AG10803 (cell line): ENCODE data around the gene CTDP1.
"Not testable (repeated sequence)": the region's sequence is repeated elsewhere in the genome, so short reads cannot be mapped to it uniquely, and the experiment has no call there.

Experiments
- DNase-seq: peaks from one replicate; pipeline ENCODE4 v3.0.0; 2010; ENCODE audit warnings: low read depth
- H3K4me3 ChIP-seq: 2 replicates; pipeline ENCODE4 v1.5.1; 2011; ENCODE audit warnings: mild to moderate bottlenecking, low read length, control low read depth
- CTCF ChIP-seq: conservative IDR thresholded peaks from 2 replicates; pipeline ENCODE4 v1.5.1; 2011; ENCODE audit warnings: mild to moderate bottlenecking, low read length, control low read depth, inconsistent platforms

Gene CTDP1

GRCh38 chr18:79713341-79713740 is 33.7 kb downstream of the CTDP1 start:
- TF ChIP-seq CTCF = no peak
- DNase-seq = no peak
- no peak overlapping the region for H3K4me3 ChIP-seq

GRCh38 chr18:79714531-79715240 is 35.1 kb downstream of the CTDP1 start:
- H3K4me3 ChIP-seq = no peak overlapping the region
- no peak for TF ChIP-seq CTCF
- no peak for DNase-seq

- no peak for DNase-seq
- TF ChIP-seq CTCF = no peak
- H3K4me3 ChIP-seq = no peak overlapping the region
These were observed 35.7 kb downstream of the CTDP1 start for GRCh38 chr18:79715280-79715679.

GRCh38 chr18:79717059-79717458 is 37.5 kb downstream of the CTDP1 start:
- no peak overlapping the region for H3K4me3 ChIP-seq
- DNase-seq = no peak
- TF ChIP-seq CTCF = no peak

GRCh38 chr18:79717555-79718074 is 38.0 kb downstream of the CTDP1 start:
- no peak for TF ChIP-seq CTCF
- DNase-seq = no peak
- no peak overlapping the region for H3K4me3 ChIP-seq

GRCh38 chr18:79718126-79718525 is 38.5 kb downstream of the CTDP1 start:
- no peak overlapping the region for H3K4me3 ChIP-seq
- DNase-seq = no peak
- TF ChIP-seq CTCF = no peak

- H3K4me3 ChIP-seq = no peak overlapping the region
- no peak for TF ChIP-seq CTCF
- no peak for DNase-seq
These were observed 39.4 kb downstream of the CTDP1 start for GRCh38 chr18:79718878-79719477.

- DNase-seq, H3K4me3 ChIP-seq: not testable (repeated sequence)
These were observed 40.1 kb downstream of the CTDP1 start for GRCh38 chr18:79719478-79720358.
